K562 (cell line): Measurements from ENCODE around the gene SNRPD2. TPM values are rescaled to one million over a fixed set of nuclear protein-coding genes. Genes with fewer than 3 reads are reported as not detected.

Experiments
- ARID1B ChIP-seq: fragments of 450-650 bp; IDR thresholded peaks from 2 replicates; pipeline ENCODE4 v1.6.1; 2016; ENCODE audit warnings: antibody characterized with exemption, mild to moderate bottlenecking, inconsistent platforms
- CBX5 ChIP-seq: IDR thresholded peaks from 2 replicates; pipeline ENCODE4 v1.6.1; 2014; ENCODE audit warnings: low read depth, borderline replicate concordance
- ERF ChIP-seq: fragments of 450-650 bp; formaldehyde crosslinking; IDR thresholded peaks from 2 replicates; pipeline ENCODE4 v1.4.0; 2020; ENCODE audit warnings: mild to moderate bottlenecking, mixed read lengths
- EWSR1 ChIP-seq: fragments of 450-650 bp; IDR thresholded peaks from 2 replicates; pipeline ENCODE4 v1.6.1; 2018; ENCODE audit warnings: borderline replicate concordance, mild to moderate bottlenecking, low read depth, moderate library complexity; ENCODE audit not compliant: partially characterized antibody
- FOSL1 ChIP-seq: fragments of 200-800 bp; sonication (Bioruptor generic); conservative IDR thresholded peaks from 2 replicates; pipeline ENCODE4 v1.6.1; 2016; ENCODE audit warnings: missing genetic modification characterization, missing compliant biosample characterization
- GTF3C2 ChIP-seq: IDR thresholded peaks from 3 replicates; pipeline ENCODE4 v1.6.1; 2011; ENCODE audit warnings: borderline replicate concordance, mild to moderate bottlenecking, moderate library complexity; ENCODE audit not compliant: insufficient read length; ENCODE audit errors: extremely low read depth
- HMGN3 ChIP-seq: IDR thresholded peaks from 2 replicates; pipeline ENCODE4 v1.6.1; 2011; ENCODE audit warnings: borderline replicate concordance, low read depth, mild to moderate bottlenecking, mixed read lengths, low read length; ENCODE audit not compliant: insufficient read length; ENCODE audit errors: extremely low read depth
- HNRNPL ChIP-seq: fragments of 200-400 bp; formaldehyde crosslinking; IDR thresholded peaks from 2 replicates; pipeline ENCODE4 v1.6.1; 2017; ENCODE audit warnings: low read depth, mild to moderate bottlenecking, low read length
- KLF6 ChIP-seq: fragments of 250-450 bp; sonication (Bioruptor Pico); IDR thresholded peaks from 2 replicates; pipeline ENCODE4 v1.4.0; 2020; ENCODE audit warnings: mild to moderate bottlenecking, moderate library complexity, borderline replicate concordance
- MLX ChIP-seq, 2 experiments: fragments of 450-650 bp in 1 of 2; sonication (generic) in 1 of 2; formaldehyde crosslinking; conservative IDR thresholded peaks; 2 replicates each; pipeline versions ENCODE4 v1.4.0 to v1.8.1; 2020 to 2022; ENCODE audit warnings: mild to moderate bottlenecking in 1 of 2, missing genetic modification reagents in 1 of 2
- PTBP1 ChIP-seq: fragments of 200-400 bp; formaldehyde crosslinking; IDR thresholded peaks from 2 replicates; pipeline ENCODE4 v1.6.1; 2017; ENCODE audit warnings: low read depth, low read length
- PTRF ChIP-seq: fragments of 450-650 bp; IDR thresholded peaks from 2 replicates; pipeline ENCODE4 v1.6.1; 2016; ENCODE audit warnings: mild to moderate bottlenecking, missing genetic modification characterization, missing compliant biosample characterization
- RBBP5 ChIP-seq: fragments of 200-600 bp; sonication (generic); IDR thresholded peaks from 2 replicates; pipeline ENCODE4 v1.6.1; 2012; ENCODE audit warnings: borderline replicate concordance, mild to moderate bottlenecking, low read length, control low read depth, inconsistent platforms; ENCODE audit not compliant: insufficient read depth, poor library complexity, severe bottlenecking
- SREBF1 ChIP-seq: fragments of 150-350 bp; IDR thresholded peaks from 2 replicates; pipeline ENCODE4 v1.6.1; 2014; ENCODE audit warnings: antibody characterized with exemption, low read depth, low read length, borderline replicate concordance
- TFAP4 ChIP-seq: sonication (generic); formaldehyde crosslinking; IDR thresholded peaks from 2 replicates; pipeline ENCODE4 v1.8.0; 2022; ENCODE audit warnings: missing genetic modification reagents, mild to moderate bottlenecking, moderate library complexity, borderline replicate concordance
- ZFX ChIP-seq: sonication (generic); formaldehyde crosslinking; IDR thresholded peaks from 2 replicates; pipeline ENCODE4 v1.8.0; 2022; ENCODE audit warnings: mild to moderate bottlenecking, missing genetic modification reagents, moderate library complexity
- ZNF232 ChIP-seq: sonication (generic); formaldehyde crosslinking; IDR thresholded peaks from 2 replicates; pipeline ENCODE4 v1.8.0; 2022; ENCODE audit warnings: mild to moderate bottlenecking, missing genetic modification reagents
- ZNF354B ChIP-seq: fragments of 250-450 bp; sonication (Bioruptor Pico); IDR thresholded peaks from 2 replicates; pipeline ENCODE4 v1.4.0; 2020
- ZNF449 ChIP-seq: fragments of 250-450 bp; sonication (Bioruptor Pico); IDR thresholded peaks from 2 replicates; pipeline ENCODE4 v1.8.0; 2022; ENCODE audit warnings: moderate library complexity, mild to moderate bottlenecking, inconsistent platforms
- ZNF551 ChIP-seq: fragments of 250-450 bp; sonication (Bioruptor Pico); IDR thresholded peaks from 2 replicates; pipeline ENCODE4 v1.5.0; 2021; ENCODE audit warnings: mild to moderate bottlenecking, moderate library complexity
- ZNF764 ChIP-seq: fragments of 250-450 bp; sonication (Bioruptor Pico); IDR thresholded peaks from 2 replicates; pipeline ENCODE4 v1.4.0; 2020; ENCODE audit warnings: low read depth, mild to moderate bottlenecking, moderate library complexity
- polyA plus RNA-seq, 8 experiments: library from polyadenylated mRNA; depleted of rRNA in 4 of 8; stranded (reverse) in 5 of 8; unstranded in 3 of 8; fragments of >200 nt; fragmentation: Nextera tagmentation in 2 of 8; fragmentation: Illumina TruSeq in 1 of 8; extraction: Ambion mirVana in 2 of 8; extraction: Trizol in 1 of 8; gene quantifications; 2 replicates each; pipeline versions ENCODE4 v1.2.1 to v1.2.3, GENCODE V29; 2011 to 2014; ENCODE audit warnings: inconsistent platforms in 1 of 8, missing spikeins in 1 of 8
- total RNA-seq, 7 experiments: library from RNA; depleted of rRNA in 6 of 7; stranded (reverse); fragments of >200 nt in 6 of 7; fragmentation: Illumina TruSeq in 2 of 7; extraction: Trizol in 2 of 7; gene quantifications; 2 replicates each; pipeline versions ENCODE4 v1.2.1 to v1.2.3, GENCODE V29; 2011 to 2021; ENCODE audit warnings: low replicate concordance in 1 of 7

SNRPD2 gene
- total and polyA plus RNA-seq, 9 of the 15 experiments (the other 6 are each of a cell fraction or from before 2014, with no cell fraction given): 728 to 4,411 (median 1,029) TPM

- TF ChIP-seq RBBP5 (peak; percentile 55), CBX5 (no peak), HNRNPL (no peak), SREBF1 (0 out of 2 replicates have a peak, but pooled peaks have one; percentile 29), FOSL1 (tag) (no peak), ZNF764 (CRISPR knock-in tag) (no peak), ZNF232 (no peak), ARID1B (0 out of 2 replicates have a peak, but pooled peaks have one; percentile 31), HMGN3 (peak; percentile 31), PTBP1 (no peak), ZNF354B (no peak), ZNF449 (CRISPR knock-in tag) (no peak), GTF3C2 (no peak), KLF6 (CRISPR knock-in tag) (no peak), PTRF (tag) (no peak), EWSR1 (no peak), ERF (no peak), ZFX (CRISPR knock-in tag) (peak; percentile 72), MLX (CRISPR knock-in tag; conservative IDR thresholded peaks at IDR 0.05) (no peak), TFAP4 (peak; percentile 80), ZNF551 (CRISPR knock-in tag) (no peak)
These were observed 38.9 kb upstream of the SNRPD2 start, which contains the start of gene FBXO46 (continued) for GRCh38 chr19:45730368-45731288.
